Measurements from ENCODE around the gene UNG. TPM values are rescaled to one million over a fixed set of nuclear protein-coding genes. Genes with fewer than 3 reads are reported as not detected.

The UNG gene
- total and polyA plus RNA-seq, 9 of the 15 experiments (the other 6 are each of a cell fraction or from before 2014, with no cell fraction given), result 8.4 to 59.8 (median 41.0) TPM

GRCh38 chr12:109110988-109111495, 13.6 kb downstream of the UNG start (continued):
- TF ChIP-seq POLR2G (IDR thresholded peaks at IDR 0.05; ENCODE audit: low read depth, low read length), result peak; percentile 83
- TF ChIP-seq GABPB1 (CRISPR knock-in tag; IDR thresholded peaks at IDR 0.05), result peak; percentile 26; the same call in 1 of the 2 replicates
- TF ChIP-seq ELK3 (CRISPR knock-in tag; IDR thresholded peaks at IDR 0.05), result no peak
- no peak for TF ChIP-seq NCOA6 (IDR thresholded peaks at IDR 0.05)
- TF ChIP-seq ZEB2 (IDR thresholded peaks at IDR 0.05), result peak; percentile 57; the same call in 1 of the 2 replicates
- peak; percentile 61; the same call in 1 of the 2 replicates for TF ChIP-seq ZBTB9 (CRISPR knock-in tag; IDR thresholded peaks at IDR 0.05)
- no peak for TF ChIP-seq ZNF507 (tag; conservative IDR thresholded peaks at IDR 0.05)
- TF ChIP-seq ZNF224 (CRISPR knock-in tag; IDR thresholded peaks at IDR 0.05), result no peak
- TF ChIP-seq NRF1 (conservative IDR thresholded peaks at IDR 0.05 in 1 of 2, IDR thresholded peaks at IDR 0.05 in 1 of 2), result peak; percentile 39 to 45; a peak in 2 of 4 replicates
- TF ChIP-seq CXXC5 (CRISPR knock-in tag; IDR thresholded peaks at IDR 0.05), result peak; percentile 74
- peak; percentile 69; the same call in 1 of the 2 replicates for TF ChIP-seq CREB3L1 (IDR thresholded peaks at IDR 0.05; ENCODE audit: borderline replicate concordance, low read depth)
- TF ChIP-seq ZC3H8 (IDR thresholded peaks at IDR 0.05), result no peak
- no peak for TF ChIP-seq U2AF1 (optimal IDR thresholded peaks at IDR 0.05; ENCODE audit: low read depth, low read length)
- TF ChIP-seq EP400 (IDR thresholded peaks at IDR 0.05), result no peak; the same call in 1 of the 2 replicates
- no peak for TF ChIP-seq ZNF764 (CRISPR knock-in tag; IDR thresholded peaks at IDR 0.05; ENCODE audit: low read depth)
- TF ChIP-seq RAD21 (CRISPR knock-in tag; conservative IDR thresholded peaks at IDR 0.05 in 1 of 2, IDR thresholded peaks at IDR 0.05 in 1 of 2), result 0 out of 4 replicates have a peak, but pooled peaks of 1 of the 2 experiments have one; percentile 5
- no peak for TF ChIP-seq PYGO2 (tag; IDR thresholded peaks at IDR 0.05)
- no peak for TF ChIP-seq THRA (IDR thresholded peaks at IDR 0.05)

Data from K562 (cell line).